HCT116 (cell line): ENCODE data around the gene CDKN2B-AS1. TPM values are rescaled to one million over a fixed set of nuclear protein-coding genes. Genes with fewer than 3 reads are reported as not detected.

Experiments
- ATAC-seq: fragments of 200-7000 bp; cut with Tn5 transposase; 2 replicates; pipeline ENCODE4 v1.9.1; 2020; ENCODE audit warnings: mild to moderate bottlenecking, moderate library complexity
- BruUV-seq: library from RNA; stranded (reverse); fragments of 400-500 nt; replicated peaks from 2 replicates; lab custom pipeline; 2021; lab: Mats Ljungman, UMichigan
- CTCF ChIA-PET: fragments of 300-600 bp; sonication (Branson Sonifier 250); formaldehyde crosslinking; loops from one replicate; lab custom pipeline; 2021; ENCODE audit warnings: antibody characterized with exemption; lab: Charles Lee
- POLR2A ChIA-PET: fragments of 300-600, 350-600 bp; sonication (Branson Sonifier 250); formaldehyde crosslinking; loops from one replicate; lab custom pipeline; 2021; ENCODE audit warnings: antibody characterized with exemption; lab: Charles Lee
- RAD21 ChIA-PET, 2 experiments: fragments of 300-600 bp; sonication (Branson Sonifier 250); formaldehyde crosslinking; loops; one replicate each; lab custom pipeline; 2023; ENCODE audit warnings: low total read pairs in 2 of 2; ENCODE audit not compliant: uncharacterized antibody in 2 of 2, unreplicated experiment in 2 of 2, low non-redundant PET in 1 of 2; lab: Charles Lee
- DNase-seq: peaks from one replicate; pipeline ENCODE4 v3.0.0-alpha.2; 2010; ENCODE audit warnings: low read depth, low spot score
- H2AFZ ChIP-seq: fragments of 200-600 bp; shearing (Covaris generic), sonication (generic); 2 replicates; pipeline ENCODE4 v1.6.1; 2017; ENCODE audit warnings: low read depth, mixed run types, mixed read lengths, antibody characterized with exemption, low read length; ENCODE audit not compliant: poor library complexity, severe bottlenecking
- H3K27ac ChIP-seq: 2 replicates; pipeline ENCODE4 v1.5.1; 2012; ENCODE audit warnings: low read depth, low read length
- H3K27me3 ChIP-seq: fragments of 200-600 bp; sonication (generic); 2 replicates; pipeline ENCODE4 v1.6.1; 2016; ENCODE audit warnings: mixed run types, low read length, mixed read lengths; ENCODE audit not compliant: insufficient read depth
- H3K36me3 ChIP-seq, 2 experiments: fragments of 200-500 bp in 1 of 2; fragments of 200-600 bp in 1 of 2; sonication (Bioruptor generic) in 1 of 2; sonication (generic) in 1 of 2; 2 replicates each; pipeline versions ENCODE4 v1.5.1 to v1.6.1; 2014 to 2016; ENCODE audit warnings: low read length in 2 of 2, inconsistent platforms in 1 of 2, mixed read lengths in 1 of 2, mixed run types in 1 of 2; ENCODE audit not compliant: insufficient read depth in 2 of 2, control insufficient read depth in 1 of 2
- H3K4me1 ChIP-seq, 2 experiments: fragments of 200-600 bp in 1 of 2; sonication (generic) in 1 of 2; 2 replicates each; pipeline versions ENCODE4 v1.5.1 to v1.6.1; 2012 to 2017; ENCODE audit warnings: low read length in 2 of 2, inconsistent platforms in 1 of 2, mild to moderate bottlenecking in 1 of 2, mixed read lengths in 1 of 2, mixed run types in 1 of 2, moderate library complexity in 1 of 2; ENCODE audit not compliant: insufficient read depth in 2 of 2, control insufficient read depth in 1 of 2
- H3K4me2 ChIP-seq: fragments of 200-600 bp; sonication (generic); 2 replicates; pipeline ENCODE4 v1.6.1; 2017; ENCODE audit warnings: mixed run types, low read length, mixed read lengths
- H3K4me3 ChIP-seq, 2 experiments: fragments of 200-600 bp in 1 of 2; sonication (generic) in 1 of 2; replicated peaks in 1 of 2; 2 replicates each; pipeline ENCODE4 v1.5.1; 2011 to 2016; ENCODE audit warnings: low read length in 2 of 2, control low read depth in 1 of 2, low read depth in 1 of 2, mild to moderate bottlenecking in 1 of 2, mixed read lengths in 1 of 2, mixed run types in 1 of 2
- H3K79me2 ChIP-seq: fragments of 200-600 bp; sonication (generic); 2 replicates; pipeline ENCODE4 v1.6.1; 2017; ENCODE audit warnings: mild to moderate bottlenecking, mixed run types, low read length, moderate library complexity, mixed read lengths; ENCODE audit not compliant: insufficient read depth
- H3K9ac ChIP-seq: fragments of 200-600 bp; sonication (generic); 2 replicates; pipeline ENCODE4 v1.6.1; 2016; ENCODE audit warnings: low read length, mixed read lengths
- H3K9me2 ChIP-seq: fragments of 200-600 bp; sonication (generic), shearing (Covaris generic); 2 replicates; pipeline ENCODE4 v1.6.1; 2017; ENCODE audit warnings: mixed run types, mild to moderate bottlenecking, moderate library complexity; ENCODE audit not compliant: insufficient read depth
- H3K9me3 ChIP-seq, 2 experiments: fragments of 200-500 bp in 1 of 2; fragments of 200-600 bp in 1 of 2; sonication (Bioruptor generic) in 1 of 2; sonication (generic) in 1 of 2; 2 replicates each; pipeline ENCODE4 v1.6.1; 2014 to 2017; ENCODE audit warnings: low read length in 2 of 2, mixed read lengths in 2 of 2, inconsistent platforms in 1 of 2, low read depth in 1 of 2, mild to moderate bottlenecking in 1 of 2, mixed run types in 1 of 2, moderate library complexity in 1 of 2; ENCODE audit not compliant: control insufficient read depth in 1 of 2, insufficient read depth in 1 of 2
- H4K20me1 ChIP-seq: fragments of 200-600 bp; sonication (generic), shearing (Covaris generic); 2 replicates; pipeline ENCODE4 v1.6.1; 2017; ENCODE audit warnings: mixed run types, mild to moderate bottlenecking, moderate library complexity; ENCODE audit not compliant: insufficient read depth
- CBX3 ChIP-seq: IDR thresholded peaks from 2 replicates; pipeline ENCODE4 v1.6.1; 2012; ENCODE audit warnings: low read depth
- EGR1 ChIP-seq: IDR thresholded peaks from 2 replicates; pipeline ENCODE4 v1.6.1; 2012; ENCODE audit warnings: low read depth
- RAD21 ChIP-seq: IDR thresholded peaks from 2 replicates; pipeline ENCODE4 v1.6.1; 2012; ENCODE audit warnings: low read depth, mild to moderate bottlenecking
- REST ChIP-seq: IDR thresholded peaks from 2 replicates; pipeline ENCODE4 v1.6.1; 2012; ENCODE audit warnings: low read depth
- SP1 ChIP-seq: IDR thresholded peaks from 2 replicates; pipeline ENCODE4 v1.6.1; 2012; ENCODE audit warnings: low read depth
- TCF7L2 ChIP-seq: IDR thresholded peaks from 2 replicates; pipeline ENCODE4 v1.7.0; 2011; ENCODE audit warnings: borderline replicate concordance, inconsistent platforms; ENCODE audit not compliant: insufficient read depth, insufficient read length; ENCODE audit errors: extremely low read depth
- YY1 ChIP-seq: IDR thresholded peaks from 2 replicates; pipeline ENCODE4 v1.6.1; 2011; ENCODE audit warnings: low read length, low read depth, moderate library complexity, mild to moderate bottlenecking; ENCODE audit not compliant: insufficient replicate concordance; ENCODE audit errors: extremely low read depth
- ZBTB33 ChIP-seq: IDR thresholded peaks from 2 replicates; pipeline ENCODE4 v1.6.1; 2011; ENCODE audit warnings: mild to moderate bottlenecking, low read length, moderate library complexity; ENCODE audit not compliant: insufficient replicate concordance; ENCODE audit errors: extremely low read depth
- ZFX ChIP-seq: fragments of 450-650 bp; IDR thresholded peaks from 2 replicates; pipeline ENCODE4 v1.6.1; 2017
- ZNF274 ChIP-seq: fragments of 200-500 bp; sonication (Bioruptor generic); IDR thresholded peaks from 2 replicates; pipeline ENCODE4 v1.6.1; 2014; ENCODE audit warnings: mild to moderate bottlenecking, low read depth, low read length, inconsistent platforms
- intact Hi-C: fragments of 100-400 bp; cut with micrococcal nuclease; formaldehyde crosslinking; loops from 2 replicates; pipeline ENCODE4 v1.10.0; 2022
- total RNA-seq: library from RNA; stranded (reverse); gene quantifications from one replicate; pipeline ENCODE4 v1.2.1, GENCODE V29; 2021; ENCODE audit not compliant: unreplicated experiment

CDKN2B-AS1 gene
- total RNA-seq, 1 experiment from 2014 or later, result 1.7 TPM

GRCh38 chr9:22064957-22065356 is 70.4 kb downstream of the CDKN2B-AS1 start:
- Histone ChIP-seq H3K9ac (no peak overlapping the region), H3K27ac (no peak overlapping the region), H3K9me3 (no peaks in the 10 kb centered on the region), H3K4me1 (no peaks in the 10 kb centered on the region), H3K36me3 (no peaks in the 10 kb centered on the region), H3K9me2 (no peaks in the 10 kb centered on the region), H3K4me3 (no peak overlapping the region), H3K79me2 (no peaks in the 10 kb centered on the region), H3K4me2 (no peak overlapping the region), H2AFZ (no peak overlapping the region), H4K20me1 (no peaks in the 10 kb centered on the region), H3K27me3 (no peaks in the 10 kb centered on the region)
- no peak for DNase-seq
- intact Hi-C loops, result no loop called here
- POLR2A ChIA-PET, result no interaction called here
- CTCF ChIA-PET, result no interaction called here
- no TSS peak for BruUV-seq
- ATAC-seq, result no peak
- TF ChIP-seq TCF7L2, result peak; percentile 84
- TF ChIP-seq REST, result no peak
- RAD21 ChIA-PET, result no interaction called here

GRCh38 chr9:22065431-22066200 is 71.0 kb downstream of the CDKN2B-AS1 start:
- ChIA-PET CTCF (no interaction called here), RAD21 (no interaction called here), POLR2A (no interaction called here)
- no peak overlapping the region for H3K4me2 ChIP-seq
- no peak overlapping the region for H2AFZ ChIP-seq
- no peak overlapping the region for H3K9ac ChIP-seq
- H3K9me3 ChIP-seq, result no peaks in the 10 kb centered on the region
- intact Hi-C loops, result no loop called here
- no peaks in the 10 kb centered on the region for H3K27me3 ChIP-seq
- H3K79me2 ChIP-seq, result no peaks in the 10 kb centered on the region
- no peak overlapping the region for H3K4me3 ChIP-seq
- H3K27ac ChIP-seq, result no peak overlapping the region
- H3K9me2 ChIP-seq, result no peaks in the 10 kb centered on the region
- no TSS peak for BruUV-seq
- DNase-seq, result no peak
- no peaks in the 10 kb centered on the region for H3K36me3 ChIP-seq
- H4K20me1 ChIP-seq, result no peaks in the 10 kb centered on the region
- no peaks in the 10 kb centered on the region for H3K4me1 ChIP-seq
- no peak for ATAC-seq
- TF ChIP-seq YY1 (no peak), TCF7L2 (no peak), SP1 (no peak), ZFX (no peak), EGR1 (no peak), ZBTB33 (no peak), ZNF274 (no peak), RAD21 (no peak), CBX3 (no peak)
